K562 (cell line): Measurements from ENCODE around the gene ARID3A. TPM values are rescaled to one million over a fixed set of nuclear protein-coding genes. Genes with fewer than 3 reads are reported as not detected.

Source experiments
- ATAC-seq: fragments of 200-7000 bp; cut with Tn5 transposase; 3 replicates; pipeline ENCODE4 v1.9.1; 2020; ENCODE audit warnings: moderate library complexity
- BruUV-seq: library from RNA; stranded (reverse); fragments of 400-500 nt; replicated peaks from 2 replicates; lab custom pipeline; 2021; lab: Mats Ljungman, UMichigan
- CTCF ChIA-PET: fragments of 300-600 bp; formaldehyde crosslinking; extraction: SDS; loops from one replicate; lab custom pipeline; 2021; ENCODE audit warnings: low intra/inter-chr PET ratio; lab: Yijun Ruan, JAX
- POLR2A ChIA-PET: fragments of 300-600, 350-650 bp; sonication (Branson Sonifier 250); formaldehyde crosslinking; extraction: SDS; loops from one replicate; lab custom pipeline; 2021; ENCODE audit warnings: antibody characterized with exemption, inconsistent platforms; lab: Yijun Ruan, JAX
- DNase-seq, 4 experiments: peaks; one replicate each; pipeline versions ENCODE4 v3.0.0 to v3.0.0-alpha.2; 2011 to 2018; ENCODE audit warnings: low spot score in 3 of 4, mixed read lengths in 3 of 4; ENCODE audit errors: extremely low read depth in 1 of 4
- FAIRE-seq: peaks from 2 replicates; lab custom pipeline; 2011; peaks lifted over from hg19 to GRCh38; lab: Jason Lieb, UNC
- H2AFZ ChIP-seq: 2 replicates; pipeline ENCODE4 v1.6.0; 2011; ENCODE audit warnings: low read depth, low read length, control low read depth, inconsistent platforms
- H3K27ac ChIP-seq: fragments of 200-600 bp; 3 replicates; pipeline ENCODE4 v1.8.0; 2011; ENCODE audit warnings: low read depth, mild to moderate bottlenecking, control low read depth, inconsistent platforms, low read length, moderate library complexity, mixed read lengths; ENCODE audit errors: extremely low read depth
- H3K27me3 ChIP-seq, 2 experiments: fragments of 300-600 bp in 1 of 2; 2 replicates in 1 of 2; 3 replicates in 1 of 2; pipeline versions ENCODE4 v1.6.0 to v1.8.0; 2011; ENCODE audit warnings: inconsistent platforms in 2 of 2, low read length in 2 of 2, mild to moderate bottlenecking in 1 of 2, mixed read lengths in 1 of 2, moderate library complexity in 1 of 2; ENCODE audit not compliant: control insufficient read depth in 2 of 2, insufficient read depth in 2 of 2
- H3K36me3 ChIP-seq: fragments of 300-600 bp; 3 replicates; pipeline ENCODE4 v1.8.0; 2011; ENCODE audit warnings: mild to moderate bottlenecking, low read length, inconsistent platforms; ENCODE audit not compliant: control insufficient read depth, insufficient read depth
- H3K4me1 ChIP-seq, 2 experiments: fragments of 200-600 bp in 1 of 2; replicated peaks in 1 of 2; 2 replicates in 1 of 2; 3 replicates in 1 of 2; pipeline versions ENCODE4 v1.5.1 to v1.8.0; 2011; ENCODE audit warnings: inconsistent platforms in 2 of 2, low read length in 2 of 2, mild to moderate bottlenecking in 1 of 2, mixed read lengths in 1 of 2, moderate library complexity in 1 of 2; ENCODE audit not compliant: control insufficient read depth in 2 of 2, insufficient read depth in 2 of 2
- H3K4me2 ChIP-seq: 2 replicates; pipeline ENCODE4 v1.6.1; 2011; ENCODE audit warnings: low read length, control low read depth, inconsistent platforms, mixed read lengths; ENCODE audit not compliant: insufficient read depth
- H3K4me3 ChIP-seq: fragments of 200-600 bp; sonication (generic), shearing (Covaris generic); 2 replicates; pipeline ENCODE4 v1.5.1; 2016; ENCODE audit warnings: control low read depth, inconsistent platforms
- H3K79me2 ChIP-seq: fragments of 200-600 bp; 3 replicates; pipeline ENCODE4 v1.8.0; 2011; ENCODE audit warnings: low read length, inconsistent platforms; ENCODE audit not compliant: control insufficient read depth, insufficient read depth
- H3K9ac ChIP-seq, 2 experiments: 2 replicates each; pipeline versions ENCODE4 v1.6.0 to v1.6.1; 2011; ENCODE audit warnings: low read depth in 2 of 2, low read length in 2 of 2, control low read depth in 1 of 2, inconsistent platforms in 1 of 2, mild to moderate bottlenecking in 1 of 2, mixed read lengths in 1 of 2; ENCODE audit not compliant: insufficient read depth in 1 of 2
- H3K9me1 ChIP-seq: one replicate; pipeline ENCODE4 v1.6.0; 2011; ENCODE audit warnings: inconsistent platforms, mild to moderate bottlenecking, low read length, moderate library complexity; ENCODE audit not compliant: control insufficient read depth, insufficient read depth
- H3K9me3 ChIP-seq: replicated peaks from 2 replicates; pipeline ENCODE4 v1.5.1; 2011; ENCODE audit warnings: low read depth, low read length, inconsistent platforms; ENCODE audit not compliant: control insufficient read depth, insufficient read depth
- H4K20me1 ChIP-seq: replicated peaks from 2 replicates; pipeline ENCODE4 v1.6.1; 2011; ENCODE audit warnings: low read length, inconsistent platforms, mixed read lengths; ENCODE audit not compliant: control insufficient read depth, insufficient read depth
- BCLAF1 ChIP-seq, 2 experiments: fragments of 450-650 bp in 1 of 2; IDR thresholded peaks; 2 replicates each; pipeline ENCODE4 v1.6.1; 2011 to 2017; ENCODE audit warnings: low read depth in 2 of 2, antibody characterized with exemption in 1 of 2, borderline replicate concordance in 1 of 2, low read length in 1 of 2, mild to moderate bottlenecking in 1 of 2, mixed read lengths in 1 of 2; ENCODE audit not compliant: control insufficient read depth in 1 of 2
- FOXA1 ChIP-seq: fragments of 450-650 bp; IDR thresholded peaks from 2 replicates; pipeline ENCODE4 v1.6.1; 2016; ENCODE audit warnings: mild to moderate bottlenecking, borderline replicate concordance
- MTA3 ChIP-seq: fragments of 450-650 bp; formaldehyde crosslinking; IDR thresholded peaks from 2 replicates; pipeline ENCODE4 v1.6.1; 2017; ENCODE audit warnings: mild to moderate bottlenecking, borderline replicate concordance
- RBM17 ChIP-seq: fragments of 200-400 bp; formaldehyde crosslinking; IDR thresholded peaks from 2 replicates; pipeline ENCODE4 v1.6.1; 2017; ENCODE audit warnings: low read depth, mild to moderate bottlenecking, low read length, borderline replicate concordance
- RUNX1 ChIP-seq: sonication (generic); IDR thresholded peaks from 2 replicates; pipeline ENCODE4 v1.6.1; 2016; ENCODE audit warnings: antibody characterized with exemption, low read depth
- SP2 ChIP-seq: IDR thresholded peaks from 2 replicates; pipeline ENCODE4 v1.6.1; 2011; ENCODE audit warnings: mild to moderate bottlenecking, low read depth, low read length, moderate library complexity; ENCODE audit not compliant: poor library complexity, severe bottlenecking; ENCODE audit errors: extremely low read depth
- SRSF9 ChIP-seq: fragments of 200-400 bp; formaldehyde crosslinking; IDR thresholded peaks from 2 replicates; pipeline ENCODE4 v1.6.1; 2017; ENCODE audit warnings: low read depth, low read length, borderline replicate concordance
- THRA ChIP-seq: fragments of 450-650 bp; IDR thresholded peaks from 2 replicates; pipeline ENCODE4 v1.6.1; 2017; ENCODE audit warnings: mild to moderate bottlenecking, moderate library complexity
- XRCC3 ChIP-seq: fragments of 450-650 bp; IDR thresholded peaks from 2 replicates; pipeline ENCODE4 v1.6.1; 2017; ENCODE audit warnings: mild to moderate bottlenecking, moderate library complexity
- ZBED1 ChIP-seq: IDR thresholded peaks from 2 replicates; pipeline ENCODE4 v1.6.1; 2014
- ZEB2 ChIP-seq: fragments of 450-650 bp; IDR thresholded peaks from 2 replicates; pipeline ENCODE4 v1.6.1; 2016
- ZNF175 ChIP-seq: fragments of 200-800 bp; sonication (Bioruptor generic); IDR thresholded peaks from 2 replicates; pipeline ENCODE4 v1.6.1; 2016; ENCODE audit warnings: low read depth, mild to moderate bottlenecking, missing genetic modification characterization, missing compliant biosample characterization
- ZNF561 ChIP-seq: fragments of 450-650 bp; formaldehyde crosslinking; conservative IDR thresholded peaks from 2 replicates; pipeline ENCODE4 v1.4.0; 2020; ENCODE audit warnings: mild to moderate bottlenecking, moderate library complexity
- ZNF740 ChIP-seq, 3 experiments: fragments of 200-800 bp in 1 of 3; sonication (Bioruptor generic) in 1 of 3; sonication (generic) in 1 of 3; formaldehyde crosslinking in 1 of 3; IDR thresholded peaks; 2 replicates each; pipeline versions ENCODE4 v1.6.1 to v1.8.0; 2016 to 2022; ENCODE audit warnings: mild to moderate bottlenecking in 2 of 3, missing compliant biosample characterization in 2 of 3, missing genetic modification characterization in 2 of 3, missing genetic modification reagents in 1 of 3
- WGBS: fragments of 100-300 bp; shearing (Covaris generic); methylation state at CpG from one replicate; pipeline ENCODE4 v1.1.6; 2016; ENCODE audit warnings: low coverage, mixed read lengths; ENCODE audit not compliant: insufficient coverage; ENCODE audit errors: missing lambda C conversion rate; 5-methylcytosine and 5-hydroxymethylcytosine counted together
- in situ Hi-C: fragments of 300-500 bp; cut with MboI; formaldehyde crosslinking; loops from 4 replicates; pipeline ENCODE4 v1.15.0; 2018; ENCODE audit warnings: inconsistent platforms, mixed read lengths
- intact Hi-C: fragments of 100-400 bp; cut with micrococcal nuclease; formaldehyde crosslinking; loops from 2 replicates; pipeline ENCODE4 v1.14.2; 2022
- polyA plus RNA-seq, 8 experiments: library from polyadenylated mRNA; depleted of rRNA in 4 of 8; stranded (reverse) in 5 of 8; unstranded in 3 of 8; fragments of >200 nt; fragmentation: Nextera tagmentation in 2 of 8; fragmentation: Illumina TruSeq in 1 of 8; extraction: Ambion mirVana in 2 of 8; extraction: Trizol in 1 of 8; gene quantifications; 2 replicates each; pipeline versions ENCODE4 v1.2.1 to v1.2.3, GENCODE V29; 2011 to 2014; ENCODE audit warnings: inconsistent platforms in 1 of 8, missing spikeins in 1 of 8
- total RNA-seq, 7 experiments: library from RNA; depleted of rRNA in 6 of 7; stranded (reverse); fragments of >200 nt in 6 of 7; fragmentation: Illumina TruSeq in 2 of 7; extraction: Trizol in 2 of 7; gene quantifications; 2 replicates each; pipeline versions ENCODE4 v1.2.1 to v1.2.3, GENCODE V29; 2011 to 2021; ENCODE audit warnings: low replicate concordance in 1 of 7
- TF ChIP-seq, protein P1 (sequence below): fragments of 450-650 bp; IDR thresholded peaks from 2 replicates; pipeline ENCODE4 v1.6.1; 2016; ENCODE audit warnings: borderline replicate concordance

The ARID3A gene
- total and polyA plus RNA-seq, 9 of the 15 experiments (the other 6 are each of a cell fraction or from before 2014, with no cell fraction given) = 1.4 to 118 (median 31.2) TPM

DNA sequence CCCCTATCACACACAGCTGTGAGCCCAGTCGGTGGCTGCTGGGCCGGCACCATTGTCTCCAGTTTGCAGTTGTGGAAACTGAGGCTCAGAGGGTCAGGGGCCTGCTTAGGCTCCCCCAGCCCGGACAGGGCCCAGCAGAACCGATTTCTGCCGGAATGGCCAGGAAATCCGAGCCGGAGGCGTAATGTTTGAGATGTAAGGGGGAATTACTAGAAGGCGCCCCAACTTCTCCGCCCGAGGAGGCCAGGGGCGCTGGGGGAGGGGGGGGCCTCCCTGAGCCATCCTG, 7.7 kb upstream of the ARID3A start:
- in situ Hi-C loops = no loop called here
- Histone ChIP-seq H3K27ac (peak overlapping the region; percentile 89), H3K4me3 (peak overlapping the region; percentile 65)
- TF ChIP-seq ZNF561 (CRISPR knock-in tag) = no peak
- TF ChIP-seq, protein P1, sequence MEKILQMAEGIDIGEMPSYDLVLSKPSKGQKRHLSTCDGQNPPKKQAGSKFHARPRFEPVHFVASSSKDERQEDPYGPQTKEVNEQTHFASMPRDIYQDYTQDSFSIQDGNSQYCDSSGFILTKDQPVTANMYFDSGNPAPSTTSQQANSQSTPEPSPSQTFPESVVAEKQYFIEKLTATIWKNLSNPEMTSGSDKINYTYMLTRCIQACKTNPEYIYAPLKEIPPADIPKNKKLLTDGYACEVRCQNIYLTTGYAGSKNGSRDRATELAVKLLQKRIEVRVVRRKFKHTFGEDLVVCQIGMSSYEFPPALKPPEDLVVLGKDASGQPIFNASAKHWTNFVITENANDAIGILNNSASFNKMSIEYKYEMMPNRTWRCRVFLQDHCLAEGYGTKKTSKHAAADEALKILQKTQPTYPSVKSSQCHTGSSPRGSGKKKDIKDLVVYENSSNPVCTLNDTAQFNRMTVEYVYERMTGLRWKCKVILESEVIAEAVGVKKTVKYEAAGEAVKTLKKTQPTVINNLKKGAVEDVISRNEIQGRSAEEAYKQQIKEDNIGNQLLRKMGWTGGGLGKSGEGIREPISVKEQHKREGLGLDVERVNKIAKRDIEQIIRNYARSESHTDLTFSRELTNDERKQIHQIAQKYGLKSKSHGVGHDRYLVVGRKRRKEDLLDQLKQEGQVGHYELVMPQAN = 0 out of 2 replicates have a peak, but pooled peaks have one; percentile 22
- TF ChIP-seq THRA = no peak
- no peak for TF ChIP-seq ZNF740 (CRISPR knock-in tag; IDR thresholded peaks at IDR 0.05)
- TF ChIP-seq ZNF740 (tag; IDR thresholded peaks at IDR 0.05) = 0 out of 4 replicates have a peak, but pooled peaks of 1 of the 2 experiments have one; percentile 10
- no peak for TF ChIP-seq RBM17
- no peak for TF ChIP-seq BCLAF1 (IDR thresholded peaks at IDR 0.05; ENCODE audit: borderline replicate concordance in 1 of 2, control insufficient read depth in 1 of 2, low read depth in 2 of 2, low read length in 1 of 2)
- no peak for TF ChIP-seq FOXA1
- no peak for TF ChIP-seq MTA3
- no peak for TF ChIP-seq XRCC3
- no peak for TF ChIP-seq SRSF9
- no peak for TF ChIP-seq ZBED1
- no peak for TF ChIP-seq SP2
- no peak for TF ChIP-seq ZNF175
- no peak for TF ChIP-seq ZEB2
- no peak for TF ChIP-seq RUNX1

More for the DNA sequence above, 7.7 kb upstream of the ARID3A start:
- ChIA-PET POLR2A (interaction anchor here (0.6 kb wide), 2 partner anchors 29 to 70 kb away, joined by 3 read pairs; no protein-coding TSS in a partner anchor), CTCF (interaction anchor here (0.7 to 6.8 kb wide), 5 partner anchors 25 to 148 kb away, joined by 3 to 74 read pairs (median 6); partner anchors contain the start of genes MED16 and RNU6-9)
- no peak for ATAC-seq
- 4% methylated on average over 8 of the region's 12 CpGs for WGBS
- Histone ChIP-seq H3K79me2 (peaks cover 33% of the 10 kb centered on the region), H2AFZ (peak overlapping the region; percentile 83), H3K9ac (peak overlapping the region; percentile 83 to 94), H3K4me1 (peaks cover 6 to 70% of the 10 kb centered on the region in 2 experiments; a peak in 4 of 5 replicates), H3K9me3 (no peaks in the 10 kb centered on the region), H3K9me1 (no peaks in the 10 kb centered on the region), H3K36me3 (peaks cover 8% of the 10 kb centered on the region; the same call in 1 of the 3 replicates), H4K20me1 (no peaks in the 10 kb centered on the region), H3K4me2 (peak overlapping the region; percentile 84), H3K27me3 (no peaks in the 10 kb centered on the region)
- no peak for FAIRE-seq
- BruUV-seq = no TSS peak
- DNase-seq = no peak
- intact Hi-C loops = no loop called here
